Ammon's horn (tissue), 1 donor: Measurements from ENCODE around the gene IFI27L1.

Experiments
- DNase-seq: peaks from one replicate; pipeline ENCODE4 v3.0.0-alpha.2; 2016; ENCODE audit warnings: low spot score

IFI27L1 gene

GRCh38 chr14:94079891-94080620 is 1.1 kb upstream of the IFI27L1 start:
- no peak for DNase-seq

- DNase-seq, result no peak
Observed at GRCh38 chr14:94081386-94081820, 293 bp downstream of the IFI27L1 start.

- no peak for DNase-seq
Observed at GRCh38 chr14:94087891-94088290, 6.8 kb downstream of the IFI27L1 start.

- DNase-seq, result no peak
Observed at GRCh38 chr14:94088516-94088915, 7.4 kb downstream of the IFI27L1 start.

- no peak for DNase-seq
Observed at GRCh38 chr14:94089479-94089878, 8.4 kb downstream of the IFI27L1 start.

GRCh38 chr14:94093418-94093817 is 12.3 kb downstream of the IFI27L1 start:
- no peak for DNase-seq

GRCh38 chr14:94097091-94097490 is 16.0 kb downstream of the IFI27L1 start:
- DNase-seq, result no peak

GRCh38 chr14:94098326-94098992 is 17.3 kb downstream of the IFI27L1 start:
- no peak for DNase-seq

GRCh38 chr14:94099006-94099405 is 17.9 kb downstream of the IFI27L1 start:
- DNase-seq, result no peak

GRCh38 chr14:94100847-94101246 is 19.7 kb downstream of the IFI27L1 start:
- DNase-seq, result no peak

GRCh38 chr14:94101748-94102147 is 20.6 kb downstream of the IFI27L1 start:
- no peak for DNase-seq

- no peak for DNase-seq
Observed at GRCh38 chr14:94102768-94103482, 21.8 kb downstream of the IFI27L1 start.

GRCh38 chr14:94103554-94104150 is 22.5 kb downstream of the IFI27L1 start:
- DNase-seq, result peak; percentile 37

- DNase-seq, result no peak
Observed at GRCh38 chr14:94104731-94105130, 23.6 kb downstream of the IFI27L1 start.

- DNase-seq, result no peak
Observed at GRCh38 chr14:94109915-94110250, 28.8 kb downstream of the IFI27L1 start.

GRCh38 chr14:94110552-94111181 is 29.6 kb downstream of the IFI27L1 start, which contains the start of gene IFI27:
Gene IFI27, plus strand, starts transcription at chr14:94110736.
- DNase-seq, result no peak

GRCh38 chr14:94111276-94112095 is 30.4 kb downstream of the IFI27L1 start:
- DNase-seq, result no peak

- DNase-seq, result no peak
Observed at GRCh38 chr14:94112513-94113063, 31.5 kb downstream of the IFI27L1 start.

- no peak for DNase-seq
Observed at GRCh38 chr14:94113073-94113472, 32.0 kb downstream of the IFI27L1 start.

- no peak for DNase-seq
Observed at GRCh38 chr14:94113490-94113889, 32.4 kb downstream of the IFI27L1 start.
